ENCODE results near the gene GALNTL6.

The GALNTL6 gene

GRCh38 chr4:171880136-171880535 lies 66.9 kb downstream of the GALNTL6 start:
- no peak for DNase-seq

- DNase-seq: no peak
Measured at GRCh38 chr4:171889681-171890080, 76.5 kb downstream of the GALNTL6 start.

GRCh38 chr4:171891038-171891437 lies 77.8 kb downstream of the GALNTL6 start:
- DNase-seq: no peak

- DNase-seq: no peak
Measured at GRCh38 chr4:171896426-171896825, 83.2 kb downstream of the GALNTL6 start.

GRCh38 chr4:171919314-171919713 lies 106.1 kb downstream of the GALNTL6 start:
- DNase-seq: no peak

GRCh38 chr4:171920901-171921300 lies 107.7 kb downstream of the GALNTL6 start:
- DNase-seq: no peak

GRCh38 chr4:171924746-171925376 lies 111.7 kb downstream of the GALNTL6 start:
- no peak for DNase-seq

- DNase-seq: no peak
Measured at GRCh38 chr4:171928336-171928735, 115.1 kb downstream of the GALNTL6 start.

GRCh38 chr4:171929477-171929876 lies 116.3 kb downstream of the GALNTL6 start:
- no peak for DNase-seq

GRCh38 chr4:171929907-171930306 lies 116.7 kb downstream of the GALNTL6 start:
- DNase-seq: no peak

GRCh38 chr4:171932238-171932637 lies 119.0 kb downstream of the GALNTL6 start:
- no peak for DNase-seq

- DNase-seq: no peak
Measured at GRCh38 chr4:171940656-171941055, 127.5 kb downstream of the GALNTL6 start.

GRCh38 chr4:171947400-171947799 lies 134.2 kb downstream of the GALNTL6 start:
- no peak for DNase-seq

GRCh38 chr4:171948038-171948437 lies 134.8 kb downstream of the GALNTL6 start:
- DNase-seq: no peak

- no peak for DNase-seq
Measured at GRCh38 chr4:171954650-171955049, 141.4 kb downstream of the GALNTL6 start.

GRCh38 chr4:171956678-171957077 lies 143.5 kb downstream of the GALNTL6 start:
- DNase-seq: no peak

GRCh38 chr4:171962110-171962509 lies 148.9 kb downstream of the GALNTL6 start:
- DNase-seq: no peak

GRCh38 chr4:171966356-171966755 lies 153.2 kb downstream of the GALNTL6 start:
- no peak for DNase-seq

GRCh38 chr4:171978216-171978615 lies 165.0 kb downstream of the GALNTL6 start:
- no peak for DNase-seq

GRCh38 chr4:171979461-171979860 lies 166.3 kb downstream of the GALNTL6 start:
- DNase-seq: no peak

- DNase-seq: no peak
Measured at GRCh38 chr4:171981185-171981584, 168.0 kb downstream of the GALNTL6 start.

- no peak for DNase-seq
Measured at GRCh38 chr4:171983935-171984805, 171.0 kb downstream of the GALNTL6 start.

- no peak for DNase-seq
Measured at GRCh38 chr4:171985129-171985528, 171.9 kb downstream of the GALNTL6 start.

GRCh38 chr4:171993247-171993646 lies 180.0 kb downstream of the GALNTL6 start:
- DNase-seq: no peak
